LNCAP (cell line): ENCODE measurements around the gene LDLRAD3.

Experiments
- TF ChIP-seq, protein P1 (sequence below): fragments of 450-650 bp; IDR thresholded peaks from 2 replicates; pipeline ENCODE4 v1.5.1; 2017; ENCODE audit warnings: mild to moderate bottlenecking

The LDLRAD3 gene

DNA sequence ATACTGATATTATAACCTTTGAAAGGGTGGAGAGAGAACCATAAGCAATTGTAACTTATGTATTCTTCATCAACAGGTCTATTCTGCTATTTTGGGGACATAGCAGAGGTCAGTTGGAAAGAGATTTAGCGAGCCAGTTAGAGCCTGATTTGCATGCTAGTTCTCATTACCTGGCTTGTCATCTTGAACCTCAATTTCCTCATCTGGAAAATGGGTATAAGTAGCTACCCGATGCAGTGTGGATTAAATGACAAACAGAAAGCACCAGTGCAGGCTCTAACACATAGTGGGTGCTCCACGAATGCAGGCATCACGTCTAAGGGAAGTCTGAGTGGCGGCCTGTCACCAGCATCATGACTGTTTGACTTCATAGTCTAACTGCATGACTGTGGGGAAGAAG, 67.7 kb downstream of the LDLRAD3 start:
- TF ChIP-seq, protein P1, sequence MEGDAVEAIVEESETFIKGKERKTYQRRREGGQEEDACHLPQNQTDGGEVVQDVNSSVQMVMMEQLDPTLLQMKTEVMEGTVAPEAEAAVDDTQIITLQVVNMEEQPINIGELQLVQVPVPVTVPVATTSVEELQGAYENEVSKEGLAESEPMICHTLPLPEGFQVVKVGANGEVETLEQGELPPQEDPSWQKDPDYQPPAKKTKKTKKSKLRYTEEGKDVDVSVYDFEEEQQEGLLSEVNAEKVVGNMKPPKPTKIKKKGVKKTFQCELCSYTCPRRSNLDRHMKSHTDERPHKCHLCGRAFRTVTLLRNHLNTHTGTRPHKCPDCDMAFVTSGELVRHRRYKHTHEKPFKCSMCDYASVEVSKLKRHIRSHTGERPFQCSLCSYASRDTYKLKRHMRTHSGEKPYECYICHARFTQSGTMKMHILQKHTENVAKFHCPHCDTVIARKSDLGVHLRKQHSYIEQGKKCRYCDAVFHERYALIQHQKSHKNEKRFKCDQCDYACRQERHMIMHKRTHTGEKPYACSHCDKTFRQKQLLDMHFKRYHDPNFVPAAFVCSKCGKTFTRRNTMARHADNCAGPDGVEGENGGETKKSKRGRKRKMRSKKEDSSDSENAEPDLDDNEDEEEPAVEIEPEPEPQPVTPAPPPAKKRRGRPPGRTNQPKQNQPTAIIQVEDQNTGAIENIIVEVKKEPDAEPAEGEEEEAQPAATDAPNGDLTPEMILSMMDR = no peak

DNA sequence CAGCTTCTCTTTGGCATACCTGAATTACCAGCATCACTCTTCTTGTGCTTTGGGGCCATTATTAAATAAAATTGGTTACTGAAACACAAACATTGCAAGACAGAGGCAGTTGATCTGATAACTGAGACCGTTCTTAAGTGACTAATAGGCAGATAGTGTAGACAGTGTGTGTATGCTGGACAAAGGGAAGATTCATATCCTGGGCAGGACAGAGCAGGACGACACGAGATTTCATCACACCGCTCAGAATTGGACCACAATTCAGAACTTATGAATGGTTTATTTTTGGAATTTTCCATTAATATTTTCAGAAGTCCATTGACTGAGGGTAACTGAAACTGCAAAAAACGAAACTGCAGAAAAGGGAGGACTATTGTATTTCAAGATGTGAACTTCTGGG, 68.6 kb downstream of the LDLRAD3 start:
- TF ChIP-seq, protein P1 = no peak

DNA sequence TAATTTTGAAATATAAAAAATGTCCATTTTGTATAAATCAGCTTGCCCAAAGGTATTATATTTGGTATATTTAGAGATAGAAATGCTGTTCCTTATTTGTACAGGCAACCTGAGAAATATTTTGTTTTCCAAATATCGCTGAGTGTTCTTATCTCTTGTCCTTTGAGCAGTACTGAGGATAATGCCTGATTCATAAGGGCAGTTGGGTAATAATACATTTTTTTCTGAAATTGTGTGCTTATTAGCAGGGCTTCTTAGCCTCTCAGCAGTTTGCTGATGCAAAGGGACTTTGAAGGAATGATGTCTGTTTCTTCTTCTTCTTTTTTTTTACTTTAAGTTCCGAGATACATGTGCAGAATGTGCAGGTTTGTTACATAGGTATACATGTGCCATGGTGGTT, 69.1 kb downstream of the LDLRAD3 start:
- TF ChIP-seq, protein P1 = no peak

DNA sequence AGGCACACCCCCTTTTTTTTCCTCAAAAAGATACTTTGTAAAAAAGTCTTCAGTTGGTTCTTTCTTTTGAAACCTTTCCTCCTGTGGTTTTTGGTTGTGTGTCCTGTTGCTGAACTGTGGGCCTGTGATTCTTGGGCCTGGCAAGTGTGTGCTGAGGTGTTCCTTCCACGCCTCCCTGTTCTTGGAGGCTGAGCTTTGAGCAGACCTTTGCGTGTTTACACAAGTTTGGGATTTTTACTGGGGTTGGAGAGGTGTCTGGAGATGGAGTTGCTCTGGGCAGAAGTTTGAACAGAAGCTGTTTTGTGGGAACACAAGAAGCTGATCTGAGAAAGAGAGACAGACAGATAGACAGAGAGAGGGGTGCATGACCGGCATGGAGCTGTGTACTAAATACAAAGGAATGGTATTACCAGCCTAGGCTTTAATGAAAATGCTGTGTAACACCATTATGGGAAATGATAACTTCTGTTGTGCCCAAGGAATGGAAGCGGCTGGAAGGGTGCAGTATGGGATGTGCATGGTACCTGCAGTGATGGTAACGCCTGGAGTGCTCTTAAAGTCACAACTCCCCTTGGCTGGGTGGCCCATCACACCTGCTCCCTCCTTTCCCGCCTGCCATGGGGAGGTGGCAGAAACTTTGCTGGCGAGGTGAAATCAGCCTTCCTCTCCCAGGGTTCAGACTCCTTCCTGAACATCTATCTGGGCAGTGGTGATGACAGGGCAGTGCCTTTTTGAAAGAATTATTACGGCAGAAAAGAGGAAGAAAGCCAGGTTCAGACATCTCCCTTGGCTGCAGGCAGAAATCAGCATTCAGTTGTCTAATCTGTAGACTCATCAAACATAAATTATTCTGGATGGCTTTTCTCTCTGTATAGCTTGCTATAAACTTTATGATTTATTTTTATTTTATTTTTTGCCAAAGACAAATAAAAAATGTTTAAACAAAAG, 70.4 kb downstream of the LDLRAD3 start:
- TF ChIP-seq, protein P1 = no peak

DNA sequence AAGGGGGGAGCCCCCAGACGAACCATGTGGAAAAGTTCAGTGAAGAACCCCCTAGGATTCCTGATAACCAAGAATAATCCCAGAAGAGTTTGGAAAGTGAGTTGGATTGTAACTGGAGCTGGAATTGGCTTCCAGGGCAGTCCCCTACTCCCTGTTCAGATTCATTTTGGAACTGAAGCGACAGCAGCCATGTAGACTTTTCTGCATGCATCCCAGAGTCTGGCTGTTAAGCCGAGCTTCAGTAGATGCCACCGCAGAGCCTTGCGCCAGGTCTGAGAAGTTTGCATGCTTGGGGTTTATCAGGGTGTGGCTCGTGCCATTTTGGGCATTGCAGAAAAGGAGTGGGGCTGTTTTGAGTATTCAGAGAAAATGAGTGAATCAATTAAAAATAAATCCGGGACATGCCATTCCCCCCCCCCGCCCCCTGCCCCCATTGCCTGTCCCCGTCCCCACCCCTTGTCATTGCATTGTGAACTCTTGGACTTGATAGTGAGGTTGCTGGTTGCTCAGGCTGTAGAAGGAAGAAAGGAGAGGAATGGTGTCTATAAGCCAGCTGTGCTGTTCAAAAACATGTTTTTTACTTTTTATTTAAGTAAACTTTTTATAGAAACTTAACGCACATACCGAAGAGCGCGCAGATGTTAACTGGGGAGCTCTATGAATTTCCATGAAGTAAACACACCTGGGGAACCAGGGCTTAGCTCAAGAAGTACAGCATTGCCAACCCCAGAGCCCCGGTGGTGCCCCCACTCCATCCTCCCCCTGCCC, 71.2 kb downstream of the LDLRAD3 start:
- TF ChIP-seq, protein P1 = no peak

DNA sequence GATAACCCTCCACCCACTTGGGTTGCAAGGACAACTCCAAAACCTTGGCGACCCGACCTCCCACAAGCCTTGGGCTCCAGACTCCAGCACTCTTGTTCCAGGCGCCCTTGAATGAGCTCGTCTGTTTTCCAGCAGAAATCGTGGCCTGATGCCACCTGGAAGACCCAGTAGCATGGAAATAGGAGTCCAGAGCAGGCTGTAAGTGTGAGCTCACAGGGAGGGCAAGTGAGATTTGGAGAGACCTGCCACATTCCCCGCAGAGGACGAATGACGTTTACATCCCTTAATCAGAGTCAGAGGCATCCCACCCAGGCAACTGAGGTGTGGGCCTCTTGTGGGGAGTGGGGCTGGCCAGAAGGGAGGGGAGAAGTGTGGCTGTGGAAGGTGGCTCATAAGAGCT, 71.9 kb downstream of the LDLRAD3 start:
- TF ChIP-seq, protein P1 = no peak

DNA sequence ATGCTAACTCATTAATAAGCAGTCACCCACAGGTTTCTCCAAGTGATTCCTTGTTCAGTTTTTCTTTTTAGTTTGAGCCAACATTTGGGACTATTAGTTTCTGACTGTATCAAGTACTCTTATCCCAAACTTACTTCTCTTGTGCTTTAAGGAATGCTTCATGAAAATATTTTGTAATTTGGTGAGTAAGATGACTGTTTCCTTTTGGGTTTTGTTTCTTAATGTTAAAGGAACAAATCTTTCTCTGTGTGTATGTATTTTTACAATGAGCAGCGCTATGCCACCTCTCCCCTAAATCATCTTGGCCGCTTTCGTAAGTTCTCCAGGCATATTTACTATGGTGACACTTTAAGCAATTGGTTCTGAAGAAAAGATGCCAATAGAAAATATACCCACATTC, 72.4 kb downstream of the LDLRAD3 start:
- TF ChIP-seq, protein P1 = no peak
